HCT116 (cell line): Measurements from ENCODE around the gene SNAPC2. TPM values are rescaled to one million over a fixed set of nuclear protein-coding genes. Genes with fewer than 3 reads are reported as not detected.

Experiments
- total RNA-seq: library from RNA; stranded (reverse); gene quantifications from one replicate; pipeline ENCODE4 v1.2.1, GENCODE V29; 2021; ENCODE audit not compliant: unreplicated experiment

The SNAPC2 gene
- total RNA-seq, 1 experiment from 2014 or later, result 42.9 TPM

Other genes starting within 250 kb of the SNAPC2 start
- gene MCEMP1, start 243.2 kb upstream of the SNAPC2 start, total RNA-seq, result not detected
- 101 TPM for gene TRAPPC5, start 239.5 kb upstream of the SNAPC2 start, total RNA-seq
- gene FCER2, start 218.2 kb upstream of the SNAPC2 start, total RNA-seq, result 0.20 TPM
- not detected for gene CLEC4G, start 188.2 kb upstream of the SNAPC2 start, total RNA-seq
- gene CD209, start 172.8 kb upstream of the SNAPC2 start, total RNA-seq, result not detected
- not detected for gene CLEC4M, start 157.1 kb upstream of the SNAPC2 start, total RNA-seq
- 15.0 TPM for gene EVI5L, start 90.1 kb upstream of the SNAPC2 start, total RNA-seq
- gene PRR36, start 45.9 kb upstream of the SNAPC2 start, total RNA-seq, result 7.5 TPM
- gene LRRC8E, start 31.8 kb upstream of the SNAPC2 start, total RNA-seq, result 18.1 TPM
- gene MAP2K7, start 16.5 kb upstream of the SNAPC2 start, total RNA-seq, result 59.1 TPM
- 30.9 TPM for gene TGFBR3L, start 5.5 kb upstream of the SNAPC2 start, total RNA-seq
- 56.0 TPM for gene CTXN1, start 5.8 kb downstream of the SNAPC2 start, total RNA-seq
- 136 TPM for gene TIMM44, start 23.3 kb downstream of the SNAPC2 start, total RNA-seq
- 134 TPM for gene ELAVL1, start 85.3 kb downstream of the SNAPC2 start, total RNA-seq
- not detected for gene CCL25, start 132.4 kb downstream of the SNAPC2 start, total RNA-seq
- gene FBN3, start 229.3 kb downstream of the SNAPC2 start, total RNA-seq, result 6.6 TPM